ENCODE results near the gene APLP1.
"Not testable (repeated sequence)": the region's sequence is repeated elsewhere in the genome, so short reads cannot be mapped to it uniquely, and the experiment has no call there.

Gene APLP1

GRCh38 chr19:35868172-35868822 is at the start of gene APLP1:
Gene APLP1 (plus strand): TSS chr19:35868574. CDS start chr19:35868637, 63 bp downstream.
- peak; percentile 47 for DNase-seq

- no peak for DNase-seq
Measured at GRCh38 chr19:35822579-35822978, 45.8 kb upstream of the APLP1 start.

GRCh38 chr19:35824150-35824549 is 44.2 kb upstream of the APLP1 start:
- no peak for DNase-seq

GRCh38 chr19:35828692-35829301 is 39.6 kb upstream of the APLP1 start:
- DNase-seq: no peak

GRCh38 chr19:35830986-35831385 is 37.4 kb upstream of the APLP1 start:
- no peak for DNase-seq

GRCh38 chr19:35832054-35832453 is 36.3 kb upstream of the APLP1 start:
- DNase-seq: no peak

- no peak for DNase-seq
Measured at GRCh38 chr19:35833972-35834371, 34.4 kb upstream of the APLP1 start.

GRCh38 chr19:35836096-35836495 is 32.3 kb upstream of the APLP1 start:
- not testable (repeated sequence) for DNase-seq

- no peak for DNase-seq
Measured at GRCh38 chr19:35841961-35842595, 26.3 kb upstream of the APLP1 start.

GRCh38 chr19:35842666-35843272 is 25.6 kb upstream of the APLP1 start:
- no peak for DNase-seq

GRCh38 chr19:35843676-35844481 is 24.5 kb upstream of the APLP1 start:
- DNase-seq: peak; percentile 48

- no peak for DNase-seq
Measured at GRCh38 chr19:35844482-35845214, 23.7 kb upstream of the APLP1 start.

- DNase-seq: no peak
Measured at GRCh38 chr19:35845215-35846037, 22.9 kb upstream of the APLP1 start.

- peak; percentile 40 for DNase-seq
Measured at GRCh38 chr19:35846038-35846668, 22.2 kb upstream of the APLP1 start.

GRCh38 chr19:35847911-35848310 is 20.5 kb upstream of the APLP1 start:
- no peak for DNase-seq

GRCh38 chr19:35848486-35848885 is 19.9 kb upstream of the APLP1 start:
- no peak for DNase-seq

GRCh38 chr19:35848919-35849505 is 19.4 kb upstream of the APLP1 start:
- DNase-seq: no peak

GRCh38 chr19:35851213-35852028 is 17.0 kb upstream of the APLP1 start:
- DNase-seq: peak; percentile 36

GRCh38 chr19:35852029-35852780 is 16.2 kb upstream of the APLP1 start, which contains the start of gene NPHS1:
Gene NPHS1 (minus strand): TSS chr19:35852504. CDS start chr19:35851837, 667 bp downstream.
- DNase-seq: no peak
